HG03159 (cell line): Measurements from ENCODE around the gene NCSTN.

Experiments used
- ATAC-seq: cut with Tn5 transposase; IDR thresholded peaks from one replicate; pipeline ENCODE4 v1.9.1; 2021; ENCODE audit warnings: mild to moderate bottlenecking, moderate library complexity; ENCODE audit not compliant: unreplicated experiment

The NCSTN gene

GRCh38 chr1:160346958-160347357 lies 3.8 kb downstream of the NCSTN start:
- no peak for ATAC-seq

- no peak for ATAC-seq
Measured at GRCh38 chr1:160351629-160352028, 8.4 kb downstream of the NCSTN start.

GRCh38 chr1:160352555-160352954 lies 9.4 kb downstream of the NCSTN start:
- ATAC-seq: no peak

DNA sequence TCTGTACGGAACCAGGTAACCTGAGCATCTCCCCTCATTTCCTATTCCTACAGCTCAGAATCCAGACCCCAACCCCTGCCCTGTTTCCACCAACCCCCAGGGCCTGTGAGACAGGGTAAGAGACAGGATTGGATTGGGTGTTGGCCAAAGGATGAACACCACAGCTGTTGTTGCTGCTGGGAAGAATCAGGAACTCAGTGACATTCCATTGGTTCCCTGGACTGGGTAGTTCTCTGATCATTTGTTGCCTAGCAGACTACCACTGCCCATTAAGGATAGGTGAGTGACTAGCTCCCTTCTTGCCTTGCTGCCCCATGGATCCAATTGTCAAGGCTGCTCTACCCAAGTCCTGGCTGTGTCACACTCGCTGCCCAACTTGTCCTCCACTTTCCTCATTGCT lies 10.0 kb downstream of the NCSTN start:
- no peak for ATAC-seq

GRCh38 chr1:160354388-160354985 lies 11.3 kb downstream of the NCSTN start:
- no peak for ATAC-seq

DNA sequence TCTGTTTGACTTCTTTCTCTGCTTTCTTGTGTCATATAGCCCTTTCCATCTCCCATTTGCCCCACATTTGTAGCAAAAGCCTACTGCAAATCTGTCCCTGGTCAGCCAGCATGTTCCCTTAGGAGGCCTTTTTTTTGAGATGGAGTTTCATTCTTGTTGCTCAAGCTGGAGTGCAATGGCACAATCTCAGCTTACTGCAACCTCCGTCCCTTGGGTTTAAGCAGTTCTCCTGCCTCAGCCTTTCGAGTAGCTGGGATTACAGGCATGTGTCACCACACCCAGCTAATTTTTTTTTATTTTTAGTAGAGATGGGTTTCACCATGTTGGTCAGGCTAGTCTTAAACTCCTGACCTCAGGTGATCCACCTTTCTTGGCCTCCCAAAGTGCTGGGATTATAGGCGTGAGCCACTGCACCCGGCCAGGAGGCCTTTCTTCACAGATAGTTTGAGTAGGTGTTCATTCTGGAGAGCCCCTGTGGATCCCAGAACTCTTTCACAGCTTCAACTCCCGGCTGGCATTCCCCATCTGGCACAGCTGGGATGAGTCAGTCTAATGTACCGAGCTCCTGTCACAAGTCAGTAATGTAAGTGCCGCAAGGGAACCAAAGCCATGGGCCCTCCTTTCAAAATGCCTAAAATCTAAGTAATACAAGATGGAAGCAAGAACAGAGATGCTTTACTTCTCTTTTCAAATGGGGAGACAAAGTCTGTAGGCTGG lies 14.3 kb downstream of the NCSTN start:
- no peak for ATAC-seq

GRCh38 chr1:160358073-160358472 lies 14.9 kb downstream of the NCSTN start:
- no peak for ATAC-seq

DNA sequence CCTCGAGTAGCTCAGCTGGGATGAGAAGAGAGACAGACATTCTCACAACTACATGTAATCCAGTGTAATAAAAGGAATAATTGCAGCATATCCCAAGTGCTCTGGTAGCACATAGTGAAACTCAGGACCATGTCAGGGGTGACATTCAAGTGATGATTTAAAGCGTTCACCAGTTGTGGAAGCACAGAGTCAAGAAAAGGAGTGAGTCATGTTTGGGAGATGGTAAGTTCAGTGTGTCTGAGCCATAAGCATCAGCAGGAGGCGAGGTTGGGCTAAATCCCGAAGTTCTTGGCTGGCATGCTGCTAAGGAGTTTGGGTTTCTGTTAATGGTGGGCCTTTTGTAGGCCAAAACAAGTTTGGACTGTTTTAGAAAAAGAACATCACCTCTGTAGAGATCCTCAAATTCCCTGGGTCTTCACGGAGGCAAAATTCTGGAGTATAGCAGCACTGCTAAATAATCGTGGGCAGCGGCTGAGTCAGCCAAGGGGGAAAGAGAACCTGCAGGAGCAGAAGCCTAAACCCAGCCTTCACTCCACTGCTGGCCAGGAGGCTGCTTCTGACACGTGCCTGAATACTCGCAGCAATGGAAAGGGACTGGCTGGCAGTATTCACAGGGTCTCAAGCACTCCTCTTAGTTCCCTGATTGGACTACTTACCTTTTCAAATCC lies 16.5 kb downstream of the NCSTN start:
- no peak for ATAC-seq

GRCh38 chr1:160360227-160360695 lies 17.1 kb downstream of the NCSTN start:
- ATAC-seq: no peak

- ATAC-seq: no peak
Measured at GRCh38 chr1:160361199-160361598, 18.0 kb downstream of the NCSTN start.

DNA sequence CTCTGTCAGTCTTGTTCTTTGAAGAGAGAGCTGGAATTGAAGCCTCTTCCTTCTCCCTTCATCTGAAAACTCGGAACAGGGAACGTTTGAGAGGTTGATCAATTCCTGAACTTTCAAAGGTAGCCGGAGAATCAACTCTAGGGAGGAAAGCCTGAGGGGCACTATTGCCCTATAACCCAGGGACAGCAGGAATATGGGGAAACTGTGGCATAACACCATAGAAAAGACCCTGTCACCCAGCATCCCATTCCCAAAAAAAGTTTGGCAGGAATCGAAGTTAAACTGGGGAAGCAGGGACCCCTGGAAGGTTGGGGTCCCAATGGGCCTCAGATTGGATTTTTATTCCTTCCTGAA lies 18.6 kb downstream of the NCSTN start:
- no peak for ATAC-seq

GRCh38 chr1:160362168-160362957 lies 19.2 kb downstream of the NCSTN start:
- ATAC-seq: no peak

- no peak for ATAC-seq
Measured at GRCh38 chr1:160363010-160363409, 19.8 kb downstream of the NCSTN start.

DNA sequence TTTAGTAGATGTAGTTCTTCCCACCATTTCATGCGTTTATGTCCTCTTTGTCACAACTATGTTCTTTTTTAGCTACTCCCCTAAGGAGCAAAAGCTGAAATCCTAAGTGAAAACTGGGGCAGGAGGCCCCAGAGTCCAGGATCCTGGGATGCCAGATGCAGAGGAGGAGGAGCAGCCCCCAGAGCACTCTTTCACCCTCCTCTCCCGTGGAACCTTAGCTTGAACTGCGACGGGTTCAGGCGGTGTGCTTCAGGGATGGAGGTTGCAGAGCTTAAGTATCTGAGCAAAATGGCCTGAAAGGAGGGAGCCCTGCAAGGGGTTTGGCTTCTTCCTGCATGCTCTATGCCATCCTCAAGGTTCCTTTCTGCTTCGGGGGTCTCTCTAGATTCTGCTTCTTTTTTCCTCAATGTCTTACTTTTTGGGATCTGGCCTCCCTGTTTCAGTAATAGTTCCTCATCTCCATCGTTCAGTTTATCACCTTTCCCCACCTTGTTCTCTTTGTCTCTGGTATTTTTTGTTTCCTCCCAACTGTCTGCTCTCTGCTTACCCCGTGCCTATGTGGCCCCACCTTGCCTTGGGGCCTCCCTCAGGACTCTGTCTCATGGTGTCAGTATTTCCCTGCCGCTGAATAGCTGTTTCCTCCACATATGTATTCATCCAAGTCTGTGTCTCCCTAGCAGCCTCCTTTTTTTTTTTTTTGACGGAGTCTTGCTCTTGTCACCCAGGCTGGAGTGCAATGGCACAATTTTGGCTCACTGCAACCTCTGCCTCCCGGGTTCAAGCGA lies 21.0 kb downstream of the NCSTN start:
- ATAC-seq: no peak

DNA sequence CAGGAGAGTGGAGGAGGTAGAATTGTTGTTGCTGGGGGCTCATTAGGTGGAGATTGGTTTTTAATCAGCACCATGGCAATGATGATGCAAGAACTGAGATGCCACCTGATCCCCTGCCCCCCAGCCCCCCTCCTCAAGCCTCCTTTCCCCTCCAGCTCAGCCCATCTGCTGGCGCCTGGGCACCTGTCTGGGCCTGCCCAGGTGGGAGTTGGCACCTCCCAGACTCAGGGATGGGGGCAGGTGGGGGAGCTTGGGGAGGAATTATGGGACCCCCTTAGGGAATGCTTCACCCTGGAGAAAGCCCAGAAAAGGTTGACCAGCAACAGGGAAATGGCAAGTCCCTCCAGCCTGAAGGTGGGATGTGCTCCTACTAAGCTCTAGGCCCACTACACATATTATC lies 22.1 kb downstream of the NCSTN start:
- ATAC-seq: no peak

GRCh38 chr1:160366731-160367515 lies 23.7 kb downstream of the NCSTN start, which contains the start of gene NHLH1:
NHLH1 (plus strand) TSS chr1:160367071; CDS start chr1:160370732, 3,661 bp downstream.
- ATAC-seq: no peak

DNA sequence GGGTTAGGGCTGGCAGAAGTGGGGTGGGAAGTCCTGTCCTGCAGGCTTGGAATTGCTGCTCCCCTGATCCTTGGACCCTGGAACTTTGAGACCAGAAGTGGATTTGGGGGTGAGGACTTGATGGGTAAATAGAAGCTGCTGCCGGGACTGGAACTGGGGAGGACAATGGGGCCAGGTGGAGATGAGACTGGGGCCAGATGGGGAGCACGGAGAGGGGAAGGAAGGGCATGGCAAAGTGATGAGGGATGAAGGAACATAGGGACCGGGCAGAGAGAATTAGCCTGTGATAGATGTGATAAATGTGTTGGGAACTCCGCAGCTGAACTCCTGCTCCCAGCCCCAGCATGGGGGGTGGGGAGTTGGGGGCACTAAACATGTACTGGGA lies 24.3 kb downstream of the NCSTN start:
- ATAC-seq: no peak

DNA sequence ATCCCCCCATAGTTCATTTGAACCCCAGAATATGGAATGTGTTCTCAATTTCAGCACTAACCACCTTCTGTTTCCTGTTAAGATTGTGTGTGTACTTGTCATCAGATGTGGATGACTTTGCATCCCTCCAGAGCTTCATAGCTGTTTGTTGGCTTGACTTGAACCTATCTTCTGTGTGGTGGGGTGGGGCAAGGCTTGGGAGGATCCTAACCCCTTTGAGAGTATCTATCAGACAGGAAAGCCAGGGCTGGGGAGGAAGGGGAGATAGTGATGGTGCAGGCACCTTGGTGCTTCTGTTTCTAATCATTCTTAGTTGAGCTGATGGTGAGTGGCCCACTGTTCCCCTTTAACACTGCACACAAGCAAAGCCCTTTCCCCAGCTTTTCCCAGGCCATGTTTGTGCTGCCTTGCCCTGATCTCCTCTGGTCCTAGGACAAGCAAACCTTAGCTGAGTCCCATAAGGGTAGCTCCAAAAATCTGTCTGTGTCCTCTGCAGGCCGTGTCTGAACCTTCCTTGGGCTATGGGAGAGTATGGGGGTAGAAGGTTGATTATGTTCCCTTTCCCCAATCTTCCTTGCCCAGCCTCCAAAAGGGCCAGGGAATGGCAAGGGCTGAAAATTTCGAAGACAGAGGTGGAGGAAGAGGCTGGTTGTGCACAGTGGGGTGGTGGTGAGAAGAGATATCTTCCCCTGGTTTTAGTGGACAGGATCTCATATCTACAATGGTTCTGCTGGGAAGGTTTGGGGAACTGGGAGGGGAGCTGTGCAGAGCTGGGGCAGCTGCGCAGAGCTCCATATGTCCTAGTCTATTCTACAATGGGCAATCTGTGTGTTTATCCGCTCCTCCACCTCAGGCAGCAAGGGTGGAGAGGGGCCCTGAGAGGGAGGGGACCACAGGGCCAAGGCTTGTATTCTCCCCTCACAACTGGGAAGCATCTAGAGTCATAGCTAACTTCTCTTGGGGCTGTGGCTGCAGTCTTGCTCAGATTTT lies 25.0 kb downstream of the NCSTN start:
- no peak for ATAC-seq

DNA sequence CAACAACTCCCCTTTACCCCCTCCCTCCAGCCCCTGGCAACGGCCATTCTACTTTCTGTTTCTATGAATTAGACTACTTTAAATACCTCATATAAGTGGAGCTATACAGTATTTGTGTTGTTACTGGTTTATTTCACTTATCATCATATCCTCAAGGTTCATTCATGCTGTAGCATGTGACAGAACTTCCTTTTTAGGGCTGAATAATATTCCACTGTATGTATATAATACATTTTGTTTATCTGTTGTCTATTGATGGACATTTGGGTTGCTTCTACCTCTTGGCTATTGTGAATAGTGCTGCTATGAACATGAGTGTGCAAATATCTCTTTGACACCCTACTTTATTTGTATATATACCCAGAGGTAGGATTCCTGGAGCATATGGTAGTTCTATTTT lies 25.9 kb downstream of the NCSTN start:
- no peak for ATAC-seq
